Measurements from ENCODE around the gene SMTNL2.
A peak's percentile ranks its signal among the peaks of the same experiment; 100 is the strongest.

SMTNL2 gene

GRCh38 chr17:4545217-4545951 is 38.9 kb upstream of the SMTNL2 start:
- no peak for DNase-seq (ENCODE audit: low read depth in 2 of 2)

DNA sequence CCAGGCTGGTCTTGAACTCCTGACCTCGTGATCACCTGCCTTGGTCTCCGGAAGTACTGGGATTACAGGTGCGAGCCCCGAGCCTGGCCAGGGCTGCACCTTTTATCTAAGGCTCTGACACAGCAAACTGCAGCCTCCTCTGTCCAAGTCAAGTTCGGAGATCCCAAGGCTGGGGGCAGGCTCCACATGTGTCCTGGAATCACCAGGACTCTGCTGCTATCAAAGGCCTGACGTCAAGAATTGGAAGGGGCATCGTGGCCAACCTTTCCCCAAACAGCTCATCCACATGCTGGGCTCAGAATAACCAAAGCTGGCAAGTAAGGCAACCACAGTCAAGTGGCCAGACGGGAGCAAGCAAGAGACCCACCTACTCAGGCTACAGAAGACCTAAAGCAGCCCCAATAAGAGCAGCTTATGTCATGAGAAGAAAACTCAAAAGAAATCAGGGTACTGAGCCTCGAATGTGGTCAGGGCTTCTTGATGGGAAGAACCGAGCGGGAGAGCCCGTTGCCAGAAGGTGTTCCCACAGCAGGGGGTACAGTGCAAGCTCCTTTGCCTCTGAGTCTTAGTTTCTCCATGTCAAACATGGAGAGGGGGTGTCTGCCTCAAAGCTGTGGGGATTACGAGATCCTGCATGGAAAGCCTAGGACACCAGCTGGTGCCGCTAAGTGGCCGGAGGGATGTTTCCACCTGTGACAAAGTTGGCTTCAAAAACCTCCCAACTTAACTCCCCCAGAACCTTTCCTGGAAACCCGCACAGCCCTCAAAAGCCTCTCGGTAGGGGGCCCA is 37.0 kb upstream of the SMTNL2 start:
- DNase-seq (ENCODE audit: low read depth in 2 of 2) = no peak

DNA sequence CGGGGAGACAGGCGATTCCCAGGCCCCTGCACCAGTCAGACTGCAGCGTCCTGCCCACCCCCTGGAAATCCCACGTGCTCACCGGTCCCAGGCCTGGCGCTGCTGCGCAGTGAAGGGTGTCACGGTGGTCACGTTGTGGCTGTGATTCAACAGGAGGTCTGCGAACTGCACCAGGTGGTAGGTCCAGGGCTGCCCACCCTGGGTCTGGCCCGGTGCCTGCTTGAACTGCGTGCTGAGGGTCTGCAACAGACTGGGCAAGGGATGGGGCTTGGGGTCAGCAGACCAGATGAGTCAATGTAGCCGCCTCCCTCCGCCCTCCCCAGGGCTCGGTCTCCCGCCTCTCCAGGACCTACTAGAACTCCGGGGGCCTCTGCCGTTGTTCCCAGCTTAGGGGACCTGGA is 36.3 kb upstream of the SMTNL2 start:
- no peak for DNase-seq (ENCODE audit: low read depth in 2 of 2)

- DNase-seq (ENCODE audit: low read depth in 2 of 2) = no peak
Observed at GRCh38 chr17:4548721-4549531, 35.4 kb upstream of the SMTNL2 start.

- no peak for DNase-seq (ENCODE audit: low read depth in 2 of 2)
Observed at GRCh38 chr17:4549781-4550533, 34.4 kb upstream of the SMTNL2 start.

- no peak for DNase-seq (ENCODE audit: low read depth in 2 of 2)
Observed at GRCh38 chr17:4550534-4551039, 33.7 kb upstream of the SMTNL2 start.

DNA sequence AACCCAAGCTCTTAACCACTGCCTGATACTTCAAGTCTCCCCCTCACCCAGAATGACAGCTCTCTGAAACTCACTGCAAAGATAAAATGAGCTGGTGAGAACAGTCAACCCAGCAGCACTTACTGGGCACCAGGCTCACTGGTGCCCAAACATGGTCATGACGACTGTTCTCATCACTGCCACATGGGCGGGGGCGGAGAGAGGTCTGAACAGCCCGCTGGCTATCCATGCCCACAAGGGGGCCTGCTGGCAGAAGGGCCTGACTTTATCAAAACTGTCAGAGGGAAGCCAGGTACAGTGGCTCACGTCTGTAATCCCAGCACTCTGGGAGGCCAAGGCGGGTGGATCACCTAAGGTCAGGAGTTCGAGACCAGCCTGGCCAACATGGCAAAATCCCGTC is 33.2 kb upstream of the SMTNL2 start:
- no peak for DNase-seq (ENCODE audit: low read depth in 2 of 2)

DNA sequence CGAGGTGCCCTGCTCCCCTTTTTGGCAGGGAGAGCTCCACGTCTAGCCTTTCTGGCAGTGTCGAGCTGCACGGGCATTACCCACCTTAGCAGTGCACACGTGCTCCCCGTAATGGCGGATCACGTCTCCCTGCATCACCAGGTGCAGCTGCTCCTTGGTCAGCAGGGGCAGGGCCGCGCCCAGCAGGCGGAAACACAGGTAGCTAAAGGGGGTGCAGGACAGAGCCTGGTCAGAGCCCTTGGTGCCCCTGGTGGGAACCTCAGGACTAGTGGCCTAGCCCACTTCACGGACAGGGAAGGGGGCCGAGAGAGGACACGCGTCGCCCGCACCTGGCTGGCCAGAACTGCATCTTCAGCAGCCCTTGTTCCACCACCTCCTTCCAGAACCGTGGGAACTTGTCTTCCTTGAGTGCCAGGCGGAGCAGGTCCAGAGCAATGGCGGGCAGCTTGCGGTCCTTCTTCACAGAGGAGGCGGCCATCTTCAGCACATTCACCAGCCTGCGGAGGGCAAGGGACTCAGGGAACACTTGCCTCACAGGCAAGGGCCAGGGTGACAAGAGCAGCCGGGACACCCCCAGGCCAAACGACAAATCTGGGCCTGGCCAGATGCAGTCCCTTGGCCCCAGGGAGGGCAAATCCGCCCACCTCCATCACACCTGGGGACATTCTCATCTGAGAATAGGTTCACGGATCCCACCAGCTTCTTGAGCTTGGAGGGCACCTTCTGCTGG is 32.4 kb upstream of the SMTNL2 start:
- no peak for DNase-seq (ENCODE audit: low read depth in 2 of 2)

DNA sequence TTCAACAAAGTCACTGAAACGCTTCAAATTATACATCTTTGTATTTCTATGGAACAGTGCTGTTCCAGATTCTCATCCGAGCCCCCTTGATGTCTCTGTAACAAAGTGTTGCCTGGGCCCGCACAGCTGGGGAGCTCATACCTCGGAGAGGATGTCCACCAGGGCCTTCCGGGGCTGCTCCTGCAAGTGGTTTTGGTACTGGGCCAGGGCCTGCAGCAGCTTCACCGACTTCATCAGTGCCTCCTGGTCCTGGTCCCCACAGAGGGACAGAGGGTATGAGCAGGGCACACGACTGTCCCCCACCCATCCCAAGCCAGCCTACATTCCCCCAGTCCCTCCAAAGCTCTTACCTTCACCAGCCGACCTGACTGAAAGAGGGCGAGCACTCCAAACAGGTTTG is 30.7 kb upstream of the SMTNL2 start:
- DNase-seq (ENCODE audit: low read depth in 2 of 2) = no peak

DNA sequence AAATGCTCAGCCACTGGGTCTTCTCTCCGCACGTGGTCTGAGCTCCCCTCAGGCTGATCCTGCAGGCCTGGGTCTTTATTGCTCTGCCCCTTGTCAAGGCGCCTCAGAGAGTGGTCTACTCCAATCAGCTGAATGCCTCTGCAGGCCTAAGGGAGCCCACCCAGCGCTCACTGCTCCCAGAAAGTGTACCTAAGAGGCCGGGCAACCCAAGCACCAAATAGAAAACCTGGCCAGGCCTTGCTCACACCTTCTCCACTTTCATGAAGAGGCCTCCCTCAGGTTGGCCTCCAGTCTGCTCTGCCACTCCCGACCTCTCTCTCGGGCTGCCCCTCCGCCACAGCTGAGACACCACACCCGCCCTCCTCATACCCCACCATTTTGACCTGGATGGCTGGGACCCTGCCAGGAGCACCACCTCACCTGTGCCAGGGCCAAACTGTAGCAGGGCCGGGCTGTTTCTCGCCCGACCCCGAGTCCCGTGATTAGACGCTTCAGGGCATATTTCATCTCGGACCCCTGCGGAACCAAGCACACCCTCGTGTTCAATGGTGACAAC is 29.8 kb upstream of the SMTNL2 start:
- DNase-seq (ENCODE audit: low read depth in 2 of 2) = no peak

- DNase-seq (ENCODE audit: low read depth in 2 of 2) = peak; percentile 95 to 96
Observed at GRCh38 chr17:4554997-4555799, 29.1 kb upstream of the SMTNL2 start, which contains the start of gene MYBBP1A. TSS of gene MYBBP1A (minus strand) at chr17:4555384. CDS start at chr17:4555324, 60 bp downstream.

- no peak for DNase-seq (ENCODE audit: low read depth in 2 of 2)
Observed at GRCh38 chr17:4555873-4556759, 28.2 kb upstream of the SMTNL2 start.

GRCh38 chr17:4556996-4557395 is 27.3 kb upstream of the SMTNL2 start:
- no peak for DNase-seq (ENCODE audit: low read depth in 2 of 2)

DNA sequence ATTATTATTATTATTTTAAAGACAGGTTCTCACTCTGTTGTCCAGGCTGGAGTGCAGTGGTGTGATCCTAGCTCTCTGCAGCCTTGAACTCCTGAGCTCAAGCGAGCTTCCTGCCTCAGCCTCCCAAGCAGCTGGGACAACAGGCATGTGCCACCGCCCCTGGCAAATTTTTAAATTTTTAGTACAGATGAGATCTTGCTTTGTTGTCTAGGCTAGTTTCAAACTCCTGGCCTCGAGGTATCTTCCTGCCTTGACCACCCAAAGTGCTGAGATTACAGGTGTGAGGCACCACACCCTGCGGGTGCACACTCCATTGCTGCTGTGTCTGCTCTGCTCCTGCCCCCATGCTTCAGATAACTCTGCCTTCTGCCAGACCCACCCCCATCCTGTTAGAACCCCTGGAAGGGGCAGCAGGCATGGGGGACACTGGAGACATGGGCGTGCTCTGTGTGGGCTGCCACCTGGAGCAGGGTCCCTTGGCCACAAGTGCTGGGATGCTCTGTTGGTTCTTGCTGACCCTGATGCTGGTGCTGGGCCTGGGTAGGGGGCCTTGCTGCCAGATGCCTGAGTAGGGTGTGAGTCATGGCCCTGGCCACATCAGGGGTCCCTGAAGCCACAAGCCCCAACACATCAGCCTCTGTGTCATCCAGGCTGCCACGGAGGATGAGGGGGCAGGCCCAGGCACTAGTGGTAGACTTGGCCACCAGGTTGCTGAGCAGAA is 26.5 kb upstream of the SMTNL2 start:
- DNase-seq (ENCODE audit: low read depth in 2 of 2) = no peak

DNA sequence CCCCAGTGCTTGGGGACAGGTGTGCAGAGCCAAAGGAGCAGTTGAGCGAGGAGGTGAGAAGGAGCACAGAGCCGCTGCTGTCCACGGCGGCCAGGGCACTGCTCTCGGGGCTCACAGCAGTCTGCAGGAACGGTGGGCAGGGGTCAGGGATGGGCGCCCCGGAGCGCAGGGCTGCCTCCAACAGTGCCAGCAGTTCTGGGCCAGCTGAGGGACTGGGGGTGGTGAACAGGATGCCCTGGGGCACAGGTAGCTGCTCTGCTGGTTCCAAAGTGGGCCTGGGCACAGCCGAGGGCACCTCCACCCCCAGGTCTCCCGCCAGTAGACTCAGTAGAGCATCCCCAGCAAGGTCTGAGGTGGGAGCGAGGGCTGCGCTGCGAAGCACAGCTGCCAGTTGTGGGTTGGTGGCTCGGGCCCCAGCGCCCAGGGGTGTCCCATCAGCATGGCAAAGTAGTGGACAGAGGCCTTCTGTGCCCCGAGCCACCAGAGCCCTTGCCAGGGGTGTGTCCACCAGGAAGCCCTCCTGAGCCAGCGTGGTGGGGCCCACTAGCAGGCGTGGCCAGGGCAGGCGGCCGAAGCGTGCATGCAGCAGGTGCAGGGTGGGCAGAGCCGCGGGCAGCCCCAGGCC is 25.9 kb upstream of the SMTNL2 start:
- no peak for DNase-seq (ENCODE audit: low read depth in 2 of 2)

GRCh38 chr17:4559139-4559791 is 25.1 kb upstream of the SMTNL2 start:
- DNase-seq (ENCODE audit: low read depth in 2 of 2) = no peak

DNA sequence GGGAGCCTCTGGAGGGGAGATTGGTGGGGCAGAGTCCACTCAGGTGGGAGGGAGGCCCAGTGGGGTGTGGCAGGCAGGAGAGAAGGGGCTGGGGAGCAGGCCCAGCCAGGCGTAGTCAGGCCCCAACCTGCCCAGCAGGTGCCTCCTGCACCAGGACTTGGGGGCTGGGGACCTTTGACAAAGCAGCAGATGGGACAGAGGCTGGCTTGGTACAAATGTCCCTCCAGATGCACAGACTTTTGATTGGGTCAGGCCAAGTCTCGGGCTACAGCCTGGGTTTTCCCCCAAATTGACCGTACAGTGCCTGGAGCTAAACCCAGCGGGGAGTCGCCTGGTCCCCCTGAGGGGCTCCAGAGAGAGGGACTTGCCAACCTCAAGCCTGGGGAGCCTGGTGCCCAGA is 24.4 kb upstream of the SMTNL2 start:
- no peak for DNase-seq (ENCODE audit: low read depth in 2 of 2)
